Subcutaneous abdominal adipose tissue (tissue), 5 donors: ENCODE results near the gene AFAP1.

Source experiments
- H3K27ac ChIP-seq: one replicate; pipeline ENCODE4 v1.7.0; 2013; ENCODE audit warnings: low read depth, mild to moderate bottlenecking, inconsistent platforms, low read length, moderate library complexity
- H3K27me3 ChIP-seq, 5 donors: one replicate each; pipeline ENCODE4 v1.7.0; 2013; ENCODE audit warnings: low read length in 5 of 5, inconsistent platforms in 1 of 5; ENCODE audit not compliant: control insufficient read depth in 5 of 5, insufficient read depth in 4 of 5
- H3K36me3 ChIP-seq, 5 donors: one replicate each; pipeline ENCODE4 v1.7.0; 2013; ENCODE audit warnings: low read length in 5 of 5; ENCODE audit not compliant: control insufficient read depth in 5 of 5, insufficient read depth in 5 of 5
- H3K4me1 ChIP-seq, 5 donors: one replicate each; pipeline ENCODE4 v1.7.0; 2013; ENCODE audit warnings: low read length in 5 of 5, mild to moderate bottlenecking in 3 of 5, moderate library complexity in 1 of 5; ENCODE audit not compliant: control insufficient read depth in 5 of 5, insufficient read depth in 5 of 5
- H3K4me3 ChIP-seq, 5 donors: one replicate each; pipeline ENCODE4 v1.7.0; 2013; ENCODE audit warnings: low read length in 5 of 5, low read depth in 1 of 5
- H3K9ac ChIP-seq, 5 donors: one replicate each; pipeline ENCODE4 v1.7.0; 2013; ENCODE audit warnings: low read length in 5 of 5, mild to moderate bottlenecking in 4 of 5, moderate library complexity in 3 of 5
- H3K9me3 ChIP-seq, 5 donors: one replicate each; pipeline ENCODE4 v1.7.0; 2013; ENCODE audit warnings: low read length in 5 of 5; ENCODE audit not compliant: control insufficient read depth in 5 of 5
- donor health status: healthy.
- donor health status: healthy.
- donor health status: healthy.
- donor health status: healthy.
- donor health status: healthy.

AFAP1 gene

GRCh38 chr4:7723625-7724024 is 216.0 kb downstream of the AFAP1 start:
- Histone ChIP-seq H3K4me1 (peaks cover 0 to 11% (median 4%) of the 10 kb centered on the region in 5 donors), H3K9me3 (peaks cover 0 to 3% (median 0%) of the 10 kb centered on the region in 5 donors), H3K36me3 (no peaks in the 10 kb centered on the region), H3K27ac (no peak overlapping the region), H3K9ac (no peak overlapping the region), H3K4me3 (no peak overlapping the region), H3K27me3 (peaks cover 0 to 12% (median 9%) of the 10 kb centered on the region in 5 donors)

- no peaks in the 10 kb centered on the region for H3K36me3 ChIP-seq
- H3K27ac ChIP-seq: no peak overlapping the region
- no peak overlapping the region for H3K4me3 ChIP-seq
- H3K27me3 ChIP-seq: peaks cover 0 to 12% (median 9%) of the 10 kb centered on the region in 5 donors
- H3K4me1 ChIP-seq: peaks cover 0 to 11% (median 4%) of the 10 kb centered on the region in 5 donors
- H3K9ac ChIP-seq: no peak overlapping the region
- peaks cover 0 to 3% (median 0%) of the 10 kb centered on the region in 5 donors for H3K9me3 ChIP-seq
Measured at GRCh38 chr4:7722766-7723387, 216.8 kb downstream of the AFAP1 start.

GRCh38 chr4:7721984-7722551 is 217.6 kb downstream of the AFAP1 start:
- no peak overlapping the region for H3K27ac ChIP-seq
- H3K4me3 ChIP-seq: no peak overlapping the region
- H3K4me1 ChIP-seq: peaks cover 0 to 11% (median 4%) of the 10 kb centered on the region in 5 donors
- peaks cover 0 to 12% (median 9%) of the 10 kb centered on the region in 5 donors for H3K27me3 ChIP-seq
- H3K9ac ChIP-seq: no peak overlapping the region
- H3K36me3 ChIP-seq: no peaks in the 10 kb centered on the region
- H3K9me3 ChIP-seq: peaks cover 0 to 3% (median 0%) of the 10 kb centered on the region in 5 donors

GRCh38 chr4:7719354-7720174 is 220.1 kb downstream of the AFAP1 start:
- H3K9ac ChIP-seq: no peak overlapping the region
- H3K4me1 ChIP-seq: peaks cover 0 to 11% (median 4%) of the 10 kb centered on the region in 5 donors
- no peak overlapping the region for H3K27ac ChIP-seq
- H3K4me3 ChIP-seq: no peak overlapping the region
- H3K36me3 ChIP-seq: no peaks in the 10 kb centered on the region
- H3K27me3 ChIP-seq: peaks cover 0 to 12% (median 11%) of the 10 kb centered on the region in 5 donors
- peaks cover 0 to 3% (median under 1%) of the 10 kb centered on the region in 5 donors for H3K9me3 ChIP-seq

GRCh38 chr4:7717946-7718490 is 221.6 kb downstream of the AFAP1 start:
- H3K27ac ChIP-seq: no peak overlapping the region
- no peak overlapping the region for H3K9ac ChIP-seq
- H3K4me3 ChIP-seq: no peak overlapping the region
- H3K27me3 ChIP-seq: peaks cover 0 to 12% (median 8%) of the 10 kb centered on the region in 5 donors
- H3K9me3 ChIP-seq: peaks cover 0 to 9% (median 7%) of the 10 kb centered on the region in 5 donors
- H3K36me3 ChIP-seq: no peaks in the 10 kb centered on the region
- H3K4me1 ChIP-seq: peaks cover 0 to 11% (median 4%) of the 10 kb centered on the region in 5 donors

- H3K27me3 ChIP-seq: peaks cover 0 to 11% (median 6%) of the 10 kb centered on the region in 5 donors
- peaks cover 0 to 6% (median 2%) of the 10 kb centered on the region in 5 donors for H3K4me1 ChIP-seq
- H3K9me3 ChIP-seq: peaks cover 0 to 9% (median 7%) of the 10 kb centered on the region in 5 donors
- H3K27ac ChIP-seq: no peak overlapping the region
- H3K9ac ChIP-seq: no peak overlapping the region
- H3K4me3 ChIP-seq: no peak overlapping the region
- no peaks in the 10 kb centered on the region for H3K36me3 ChIP-seq
Measured at GRCh38 chr4:7717161-7717560, 222.5 kb downstream of the AFAP1 start.

GRCh38 chr4:7716010-7716721 is 223.5 kb downstream of the AFAP1 start:
- no peak overlapping the region for H3K9ac ChIP-seq
- no peaks in the 10 kb centered on the region for H3K36me3 ChIP-seq

GRCh38 chr4:7715271-7716009 is 224.2 kb downstream of the AFAP1 start:
- peaks cover 0 to 11% (median 6%) of the 10 kb centered on the region in 5 donors for H3K27me3 ChIP-seq
- no peak overlapping the region for H3K9ac ChIP-seq
- no peak overlapping the region for H3K4me3 ChIP-seq
- H3K9me3 ChIP-seq: peaks cover 0 to 9% (median 7%) of the 10 kb centered on the region in 5 donors
- H3K4me1 ChIP-seq: peaks cover 0 to 5% (median 2%) of the 10 kb centered on the region in 5 donors
- no peaks in the 10 kb centered on the region for H3K36me3 ChIP-seq
- H3K27ac ChIP-seq: no peak overlapping the region

More at GRCh38 chr4:7716010-7716721, 223.5 kb downstream of the AFAP1 start:
- H3K27me3 ChIP-seq: peaks cover 0 to 11% (median 6%) of the 10 kb centered on the region in 5 donors
- no peak overlapping the region for H3K4me3 ChIP-seq
- peaks cover 0 to 9% (median 7%) of the 10 kb centered on the region in 5 donors for H3K9me3 ChIP-seq
- H3K4me1 ChIP-seq: peaks cover 0 to 5% (median 2%) of the 10 kb centered on the region in 5 donors
- no peak overlapping the region for H3K27ac ChIP-seq

GRCh38 chr4:7714738-7715137 is 224.9 kb downstream of the AFAP1 start:
- H3K27ac ChIP-seq: no peak overlapping the region
- peaks cover 0 to 9% (median 7%) of the 10 kb centered on the region in 5 donors for H3K9me3 ChIP-seq
- H3K4me3 ChIP-seq: no peak overlapping the region
- H3K9ac ChIP-seq: no peak overlapping the region
- no peaks in the 10 kb centered on the region for H3K36me3 ChIP-seq
- peaks cover 0 to 10% (median 4%) of the 10 kb centered on the region in 5 donors for H3K27me3 ChIP-seq
- H3K4me1 ChIP-seq: peaks cover 0 to 5% (median under 1%) of the 10 kb centered on the region in 5 donors
